Stimulated activated CD4-positive, alpha-beta T cell treated with anti-CD3 and anti-CD28 coated beads, TNF-alpha, amount 100 ng/mL, for 48 hours (primary cell): ENCODE measurements around the gene RNF213.
"Not testable (repeated sequence)": the region's sequence is repeated elsewhere in the genome, so short reads cannot be mapped to it uniquely, and the experiment has no call there.

Experiments
- DNase-seq, 3 donors: peaks; one replicate each; pipeline ENCODE4 v3.0.0-alpha.2; 2020; ENCODE audit warnings: low read depth in 3 of 3

The RNF213 gene

DNA sequence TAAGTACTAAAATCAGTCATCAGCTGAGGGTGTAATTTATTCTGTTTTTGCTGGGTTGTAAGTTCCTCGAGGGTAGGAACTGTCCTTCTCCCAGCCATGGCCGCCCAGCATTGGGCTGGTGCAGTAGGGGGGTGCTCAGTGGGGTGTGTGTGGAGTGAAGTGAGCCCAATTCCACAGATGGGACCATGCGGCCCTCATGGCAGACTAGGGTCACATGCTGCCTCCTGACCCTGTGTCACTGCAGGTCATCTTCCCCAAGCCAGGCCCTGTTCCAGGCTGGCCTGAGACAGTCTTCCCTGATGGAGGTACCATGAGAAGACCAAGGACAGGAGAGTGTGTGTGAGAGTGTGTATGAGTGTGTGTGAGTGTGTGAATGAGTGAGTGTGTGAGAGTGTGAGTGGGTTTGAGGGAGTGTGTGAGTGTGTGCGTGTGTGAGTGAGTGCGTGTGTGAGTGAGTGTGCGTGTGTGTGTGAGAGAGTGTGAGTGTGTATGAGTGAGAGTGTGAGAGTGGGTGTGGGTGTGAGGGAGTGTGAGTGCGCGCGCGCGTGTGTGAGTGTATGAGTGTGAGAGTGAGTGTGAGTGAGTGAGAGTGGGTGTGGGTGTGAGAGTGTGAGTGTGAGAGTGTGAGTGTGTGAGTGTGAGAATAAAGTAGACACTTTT, 36.7 kb upstream of the RNF213 start:
- no peak for DNase-seq

DNA sequence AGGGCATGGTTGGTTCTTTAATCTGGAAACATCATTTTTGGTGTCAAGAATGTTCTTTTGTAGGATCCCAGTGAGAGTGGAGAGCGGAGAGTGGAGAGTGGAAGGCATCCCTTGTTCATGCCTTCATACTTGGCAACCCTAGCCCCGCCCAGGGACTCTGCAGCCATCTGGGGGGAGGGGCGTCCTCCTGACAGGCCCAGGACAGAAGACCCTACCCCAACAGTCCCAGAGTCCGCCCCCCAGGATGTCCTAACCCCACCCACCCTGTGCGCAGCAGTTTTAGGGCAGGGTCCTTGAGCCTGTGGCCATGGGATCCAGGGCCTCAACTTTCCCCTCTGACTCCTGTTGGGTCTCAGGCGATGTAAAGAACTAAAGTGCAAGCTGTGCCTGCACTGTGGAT, 36.0 kb upstream of the RNF213 start:
- no peak for DNase-seq

DNA sequence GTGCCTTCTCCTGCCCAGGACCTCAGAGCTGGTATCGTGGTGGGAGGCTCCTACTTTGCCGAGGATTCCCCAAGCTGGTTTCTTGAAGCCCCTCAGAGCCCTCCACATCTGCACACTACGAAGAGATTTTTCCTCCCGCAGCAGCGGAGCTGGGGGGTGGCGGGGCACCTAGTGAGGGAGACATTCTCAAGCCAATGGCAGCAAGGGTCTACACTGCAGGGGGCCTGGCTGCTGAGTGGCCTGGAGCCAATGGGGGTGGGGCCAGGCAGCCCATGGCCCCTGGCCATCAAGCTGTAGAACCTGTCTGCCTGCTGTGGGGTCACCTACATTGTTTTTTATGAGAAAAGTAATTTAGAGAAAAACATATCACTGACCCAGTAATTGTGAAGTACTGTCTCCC, 35.4 kb upstream of the RNF213 start:
- no peak for DNase-seq

DNA sequence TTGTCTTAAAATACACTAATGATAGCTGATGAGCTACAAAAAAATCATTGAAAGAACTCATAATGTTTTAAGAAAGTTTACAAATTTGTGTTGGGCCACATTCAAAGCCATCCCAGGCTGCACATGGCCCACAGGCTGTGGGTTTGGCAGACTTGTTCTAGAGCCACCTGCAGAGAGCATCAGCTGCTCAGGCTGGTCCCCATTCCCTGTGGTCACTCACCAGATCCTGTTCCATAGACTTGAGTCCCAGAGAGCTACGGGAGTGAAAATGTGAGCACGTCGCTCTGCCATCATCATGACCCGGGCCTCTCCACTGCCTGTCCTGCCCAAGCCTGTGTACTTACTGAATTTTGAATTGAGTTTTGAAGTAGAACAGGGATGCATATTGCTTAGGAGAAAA, 33.5 kb upstream of the RNF213 start:
- DNase-seq: no peak

DNA sequence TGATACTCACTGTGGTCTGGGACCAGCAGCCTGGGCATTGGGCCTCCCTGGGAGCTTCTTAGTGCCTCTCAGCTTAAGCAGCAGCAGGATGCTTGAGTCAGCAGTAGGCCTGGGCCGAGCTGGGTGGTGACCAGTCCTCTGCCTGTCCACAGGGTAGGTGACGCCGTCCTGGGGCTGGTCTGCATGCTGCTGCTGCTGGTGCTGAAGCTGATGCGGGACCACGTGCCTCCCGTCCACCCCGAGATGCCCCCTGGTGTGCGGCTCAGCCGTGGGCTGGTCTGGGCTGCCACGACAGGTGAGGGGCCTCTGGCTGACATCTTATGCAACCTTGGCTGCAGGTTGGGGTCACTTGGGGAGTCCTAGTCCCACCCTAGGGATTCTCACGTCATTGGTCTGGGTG, 33.0 kb upstream of the RNF213 start:
- DNase-seq: no peak

DNA sequence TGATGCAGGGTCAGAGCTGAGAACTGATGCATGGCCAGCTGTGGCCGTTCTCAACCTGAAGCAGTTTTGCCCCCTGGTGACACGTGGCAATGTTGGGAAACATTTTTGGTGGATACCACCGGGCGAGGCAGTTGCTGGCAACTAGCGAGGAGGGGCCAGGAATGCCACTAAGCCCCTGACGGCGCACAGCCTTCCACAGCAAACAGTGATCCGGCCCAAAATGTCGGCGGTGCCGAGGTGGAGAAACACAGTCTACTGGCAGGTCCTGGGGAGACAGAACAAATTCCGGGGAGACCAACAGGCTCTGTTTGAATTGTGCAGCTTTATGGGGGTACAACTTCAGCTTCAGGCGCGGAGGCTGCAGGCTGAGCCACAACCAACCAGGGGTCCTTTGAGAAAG, 32.2 kb upstream of the RNF213 start:
- no peak for DNase-seq

DNA sequence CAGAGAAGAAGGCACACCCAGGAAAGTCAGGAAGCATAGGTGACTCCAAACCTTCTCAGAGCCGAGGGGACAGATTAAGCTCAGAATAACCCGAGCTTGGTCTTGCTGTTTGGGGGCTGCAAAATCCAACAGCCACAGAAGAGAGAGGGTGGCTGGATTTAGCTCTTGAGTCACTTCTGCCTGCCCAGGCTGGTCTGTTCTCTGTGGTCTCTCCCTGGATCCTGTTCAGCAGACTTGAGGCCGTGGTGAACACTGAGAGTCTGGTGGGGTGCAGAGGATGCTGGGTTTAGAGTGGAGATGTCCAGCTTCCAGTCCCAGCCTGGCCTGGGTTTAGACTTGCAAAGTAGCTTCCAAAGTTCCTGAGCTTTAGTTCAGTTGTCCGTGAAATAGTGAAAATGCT, 31.6 kb upstream of the RNF213 start:
- no peak for DNase-seq

DNA sequence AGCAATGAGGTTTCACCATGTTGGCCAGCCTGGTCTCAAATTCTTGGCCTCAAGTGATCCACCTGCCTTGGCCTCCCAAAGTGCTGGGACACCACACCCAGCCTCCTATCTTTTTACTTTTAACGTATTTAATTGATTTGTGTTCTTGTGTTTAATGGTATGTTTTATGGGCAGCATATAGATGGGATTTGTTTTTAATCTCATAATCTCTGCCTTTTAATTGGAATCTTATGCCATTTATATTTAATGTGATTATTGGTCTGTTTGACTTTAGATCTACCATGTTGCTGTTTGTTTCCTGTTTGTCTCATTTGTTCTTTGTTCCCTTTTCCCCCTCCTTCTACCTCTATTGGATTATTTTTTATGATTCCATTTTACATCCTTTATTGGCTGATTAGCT, 28.2 kb upstream of the RNF213 start:
- DNase-seq: no peak

DNA sequence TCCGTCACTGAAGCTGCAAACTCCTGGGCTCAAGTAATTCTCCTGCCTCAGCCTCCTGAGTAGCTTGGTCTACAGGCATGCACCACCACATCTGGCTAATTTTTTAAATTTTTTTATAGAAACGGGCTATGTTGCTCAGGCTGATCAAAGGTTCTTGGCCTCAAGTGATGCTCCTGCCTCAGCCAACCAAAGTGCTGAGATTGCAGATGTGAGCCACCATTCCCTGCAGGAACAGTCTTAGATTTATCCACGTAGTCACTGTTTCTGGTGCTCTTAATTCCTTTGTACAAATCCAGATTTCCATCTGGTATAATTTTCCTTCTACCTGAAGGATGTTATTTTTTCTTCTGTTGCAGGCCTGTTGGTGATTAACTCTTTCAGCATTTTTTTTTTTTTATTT, 27.4 kb upstream of the RNF213 start:
- no peak for DNase-seq

DNA sequence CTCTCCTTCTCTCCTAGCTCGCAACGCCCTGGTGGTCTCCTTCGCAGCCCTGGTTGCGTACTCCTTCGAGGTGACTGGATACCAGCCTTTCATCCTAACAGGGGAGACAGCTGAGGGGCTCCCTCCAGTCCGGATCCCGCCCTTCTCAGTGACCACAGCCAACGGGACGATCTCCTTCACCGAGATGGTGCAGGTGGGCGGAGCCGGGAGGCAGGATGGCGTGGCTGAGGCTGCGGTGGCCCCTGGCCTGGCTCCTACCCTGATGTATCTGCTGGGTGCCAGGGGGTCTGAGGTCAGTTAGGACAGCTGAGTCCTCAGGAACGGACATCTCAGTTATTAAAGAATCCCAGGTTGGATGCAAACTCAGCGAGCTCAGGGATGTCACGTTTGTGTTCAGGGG, 23.7 kb upstream of the RNF213 start:
- no peak for DNase-seq

DNA sequence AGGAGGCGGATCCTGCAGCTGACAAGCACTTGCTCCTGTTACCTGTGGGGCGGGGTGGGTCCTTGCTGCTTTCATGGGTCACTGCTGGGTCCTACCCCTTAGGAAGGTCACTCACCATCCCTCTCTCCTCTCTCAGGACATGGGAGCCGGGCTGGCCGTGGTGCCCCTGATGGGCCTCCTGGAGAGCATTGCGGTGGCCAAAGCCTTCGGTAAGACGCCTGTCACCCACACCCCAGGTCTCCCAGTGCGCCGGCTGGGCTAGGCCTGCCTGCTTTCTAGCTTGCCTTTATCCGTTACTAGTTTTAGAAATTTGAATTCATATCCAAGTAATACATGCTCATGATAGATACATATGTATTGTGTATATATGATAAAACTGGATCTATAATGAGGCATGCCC, 23.3 kb upstream of the RNF213 start:
- DNase-seq: no peak

DNA sequence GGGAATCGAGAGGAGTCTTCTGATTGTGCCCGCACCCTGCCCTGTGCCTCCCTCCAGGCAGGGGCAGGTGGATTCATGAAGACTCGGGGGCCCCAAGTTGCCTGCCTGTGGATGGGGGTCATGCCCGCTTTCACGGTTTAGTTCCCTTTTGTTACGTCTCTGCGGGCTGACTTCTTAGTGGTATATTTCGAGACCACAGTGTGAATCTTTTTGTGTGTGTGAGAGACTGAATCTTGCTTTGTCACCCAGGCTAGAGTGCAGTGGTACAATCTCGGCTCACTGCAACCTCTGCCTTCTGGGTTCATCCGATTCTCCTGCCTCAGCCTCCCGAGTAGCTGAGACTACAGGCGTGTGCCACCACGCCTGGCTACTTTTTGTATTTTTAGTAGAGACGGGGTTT, 18.1 kb upstream of the RNF213 start:
- DNase-seq: no peak

DNA sequence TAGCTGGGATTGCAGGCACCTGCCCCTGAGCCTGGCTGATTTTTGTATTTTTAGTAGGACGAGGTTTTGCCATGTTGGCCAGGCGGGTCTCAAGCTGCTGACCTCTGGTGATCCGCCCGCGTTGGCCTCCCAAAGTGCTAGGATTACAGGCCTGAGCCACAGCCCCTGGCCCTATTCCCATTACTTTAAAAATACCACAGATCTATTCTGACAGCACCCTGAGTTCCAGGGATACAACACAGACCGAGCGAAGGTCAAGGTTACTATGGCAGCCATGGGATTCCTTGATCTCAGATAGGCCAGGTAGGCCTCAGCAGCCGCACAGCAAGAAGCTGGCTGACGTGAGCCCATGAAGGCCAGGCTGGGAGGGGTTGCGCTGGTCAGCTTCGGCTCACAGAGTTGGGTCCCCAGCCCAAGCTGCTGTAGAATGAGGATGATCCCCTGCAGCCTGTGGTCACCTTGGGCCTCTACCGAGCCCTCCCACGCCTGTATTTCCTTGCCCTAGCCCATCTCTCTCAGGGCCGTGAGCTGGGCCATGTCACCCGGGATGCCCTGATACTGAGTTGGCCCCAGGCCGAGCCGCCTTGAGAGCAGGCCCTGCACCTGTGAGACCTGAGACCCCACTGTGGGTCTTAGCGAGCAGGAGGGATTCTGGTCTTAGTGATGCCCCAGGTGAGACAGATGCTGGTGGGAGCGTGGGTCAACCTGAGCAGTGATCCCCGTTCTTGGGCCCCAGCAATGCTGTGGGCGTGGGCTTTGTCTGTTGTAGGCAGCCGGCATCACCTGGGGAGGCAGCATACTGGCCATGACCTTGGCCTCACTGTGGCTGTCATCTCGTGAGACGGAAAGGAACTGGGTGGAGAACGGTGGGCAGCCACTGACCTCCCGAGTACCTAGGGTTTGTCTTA, 16.9 kb upstream of the RNF213 start:
- no peak for DNase-seq

DNA sequence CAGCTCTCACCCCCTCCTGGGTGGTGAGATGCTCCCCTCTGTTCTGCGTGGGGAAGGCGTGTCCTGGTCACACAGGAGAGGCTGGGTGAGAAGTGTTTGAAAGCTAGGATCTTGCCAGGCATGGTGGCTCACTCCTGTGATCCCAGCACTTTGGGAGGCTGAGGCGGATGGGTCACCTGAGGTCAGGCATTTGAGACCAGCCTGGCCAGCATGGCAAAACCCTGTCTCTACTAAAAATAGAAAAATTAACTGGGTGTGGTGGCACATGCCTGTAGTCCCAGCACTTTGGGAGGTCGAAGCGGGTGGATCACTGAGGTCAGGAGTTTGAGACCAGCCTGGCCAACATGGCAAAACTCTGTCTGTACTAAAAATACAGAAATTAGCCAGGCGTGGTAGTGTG, 16.2 kb upstream of the RNF213 start:
- not testable (repeated sequence) for DNase-seq

DNA sequence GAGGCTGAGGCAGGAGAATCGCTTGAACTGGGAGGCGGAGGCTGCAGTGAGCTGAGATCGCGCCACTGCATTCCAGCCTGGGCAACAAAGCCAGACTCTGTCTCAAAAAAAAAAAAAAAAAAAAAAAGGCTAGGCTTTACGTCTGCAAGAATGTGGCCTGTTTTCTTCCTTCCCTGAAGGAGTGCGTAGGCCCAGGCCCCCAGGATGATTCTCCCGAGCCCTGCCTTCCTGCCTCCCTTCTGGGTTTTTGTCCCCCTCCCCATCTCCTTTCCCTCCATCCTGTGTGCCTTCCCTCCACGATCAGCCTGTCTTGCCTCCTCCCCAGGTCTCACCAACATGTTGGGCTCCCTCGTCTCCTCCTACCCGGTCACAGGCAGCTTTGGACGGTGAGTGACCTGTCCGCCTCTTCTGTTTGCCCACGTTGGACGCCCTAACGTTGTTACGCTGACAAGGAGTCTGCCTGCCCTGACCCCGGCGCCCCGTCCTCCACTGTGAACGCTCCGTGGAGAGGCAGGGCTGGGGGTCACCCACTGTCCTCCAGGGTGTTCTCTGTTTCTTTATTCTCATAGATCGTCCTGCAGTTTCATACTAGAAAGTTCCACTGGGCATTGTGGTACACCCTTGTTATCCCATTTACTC, 15.7 kb upstream of the RNF213 start:
- no peak for DNase-seq

DNA sequence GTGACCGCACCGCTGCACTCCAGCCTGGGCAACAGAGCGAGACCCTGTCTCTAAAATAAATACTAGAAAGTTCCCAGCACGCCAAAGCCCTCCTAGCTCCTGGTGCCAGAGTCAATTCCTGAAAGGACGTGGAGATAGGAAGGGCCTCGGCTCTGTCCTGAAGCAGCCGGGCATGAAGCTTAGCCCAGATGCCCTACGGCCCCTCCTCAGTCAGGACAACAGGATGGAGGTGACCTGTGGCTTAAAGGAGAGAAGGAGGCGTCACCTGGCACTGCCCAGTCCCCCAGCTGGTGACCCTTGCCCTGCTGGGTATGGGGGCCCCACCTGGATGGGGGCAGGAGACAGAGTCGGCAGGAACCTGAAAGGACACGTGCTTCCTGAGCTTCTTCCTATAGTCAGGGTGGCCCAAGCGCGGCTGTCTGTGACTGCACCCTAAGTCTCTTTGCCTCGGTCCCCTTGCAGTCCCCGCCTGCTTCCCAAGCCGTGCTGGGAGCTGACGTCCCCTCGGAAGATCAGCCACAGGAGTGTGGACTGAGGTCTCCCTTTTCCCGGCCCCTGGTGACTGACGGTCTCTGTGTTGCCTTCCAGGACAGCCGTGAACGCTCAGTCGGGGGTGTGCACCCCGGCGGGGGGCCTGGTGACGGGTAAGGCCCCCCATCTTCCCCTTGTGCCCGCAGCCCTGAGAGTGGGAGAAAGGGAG, 14.9 kb upstream of the RNF213 start:
- DNase-seq: no peak

DNA sequence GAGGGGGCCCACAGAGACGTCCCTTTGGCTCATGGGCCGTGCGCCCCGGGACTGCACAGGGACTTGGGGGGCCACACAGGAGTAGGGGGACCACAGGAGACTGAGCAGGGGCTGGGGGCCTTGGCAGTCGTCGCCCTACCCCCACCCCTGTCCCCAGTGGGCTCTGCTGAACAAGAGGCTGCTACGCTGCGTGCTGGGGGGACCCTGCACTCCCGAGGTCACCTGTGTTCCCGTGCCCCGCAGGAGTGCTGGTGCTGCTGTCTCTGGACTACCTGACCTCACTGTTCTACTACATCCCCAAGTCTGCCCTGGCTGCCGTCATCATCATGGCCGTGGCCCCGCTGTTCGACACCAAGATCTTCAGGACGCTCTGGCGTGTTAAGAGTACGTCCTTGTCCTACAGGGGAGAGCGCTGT, 14.4 kb upstream of the RNF213 start:
- DNase-seq: no peak

DNA sequence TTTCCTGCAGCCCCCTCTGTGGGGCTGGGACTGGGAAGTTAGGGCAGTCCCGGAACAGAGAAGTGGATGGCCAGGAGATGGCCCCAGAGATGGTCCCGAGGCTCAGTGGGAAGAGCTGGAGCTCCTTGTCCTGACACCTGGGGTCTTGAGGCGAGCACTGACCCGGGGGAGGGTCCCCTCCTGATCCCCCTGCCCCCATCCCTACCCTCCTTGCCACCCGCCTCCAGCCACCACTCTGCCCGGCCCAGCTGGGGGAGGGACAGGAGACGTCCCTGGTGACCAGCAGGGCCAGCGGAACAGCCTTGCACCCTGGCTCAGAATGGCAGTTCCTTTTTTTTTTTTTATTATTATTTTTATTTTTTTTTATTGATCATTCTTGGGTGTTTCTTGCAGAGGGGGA, 13.9 kb upstream of the RNF213 start:
- DNase-seq: no peak

DNA sequence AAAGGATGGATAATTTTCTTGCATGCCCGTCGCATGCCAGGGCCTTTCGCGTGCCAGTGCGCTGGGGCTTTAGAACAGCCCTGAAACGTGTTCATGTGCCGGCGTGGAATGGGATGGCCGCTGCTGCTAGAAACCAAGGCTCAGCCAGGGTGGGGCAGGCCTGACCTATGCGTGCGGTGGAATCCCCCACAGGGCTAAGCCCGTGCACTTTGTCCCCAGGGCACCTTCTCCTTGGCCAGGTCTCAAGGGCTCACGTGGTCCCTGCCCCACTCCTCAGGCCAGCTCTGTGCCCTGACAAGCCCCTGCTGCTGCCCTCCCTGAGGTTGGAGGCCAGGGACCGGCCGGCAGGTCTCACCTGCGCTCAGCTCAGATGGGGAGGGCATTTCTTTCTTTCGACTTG, 13.1 kb upstream of the RNF213 start:
- DNase-seq: no peak

DNA sequence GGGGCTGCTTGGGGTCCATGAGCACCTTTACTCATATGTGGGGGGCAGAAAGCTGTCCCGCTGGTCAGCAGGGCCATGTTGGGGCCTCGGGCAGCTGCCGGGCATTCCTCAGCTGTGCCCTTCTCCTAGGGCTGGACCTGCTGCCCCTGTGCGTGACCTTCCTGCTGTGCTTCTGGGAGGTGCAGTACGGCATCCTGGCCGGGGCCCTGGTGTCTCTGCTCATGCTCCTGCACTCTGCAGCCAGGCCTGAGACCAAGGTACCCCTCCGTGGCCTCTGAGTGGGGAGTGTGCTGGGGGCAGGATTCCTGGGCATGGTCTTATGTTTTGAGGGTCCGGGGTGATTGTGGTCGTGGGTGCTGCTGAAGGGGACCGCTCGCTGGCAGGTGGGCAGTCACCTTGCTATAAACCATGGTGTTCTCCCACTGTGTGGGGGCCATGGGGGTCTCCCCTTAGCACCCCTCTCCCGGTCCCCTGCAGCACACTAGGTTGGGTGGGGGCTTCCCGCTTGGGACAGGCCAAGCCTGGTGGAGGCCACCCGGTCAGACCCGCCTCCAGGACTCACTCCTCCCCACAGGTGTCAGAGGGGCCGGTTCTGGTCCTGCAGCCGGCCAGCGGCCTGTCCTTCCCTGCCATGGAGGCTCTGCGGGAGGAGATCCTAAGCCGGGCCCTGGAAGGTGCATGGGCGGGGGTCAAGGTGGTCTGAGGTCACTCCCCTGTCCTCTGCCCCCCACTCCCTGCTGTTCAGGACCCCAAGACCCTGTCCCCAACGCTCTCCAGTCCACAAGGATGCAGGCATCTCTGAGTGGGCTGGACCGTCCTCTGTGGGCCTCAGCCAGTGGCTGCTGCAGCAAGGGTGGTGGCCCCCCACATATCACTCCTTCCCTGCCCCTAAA, 12.4 kb upstream of the RNF213 start:
- no peak for DNase-seq
